Posterior cingulate gyrus (tissue), 11 donors: ENCODE results near the gene PDGFRB.

ENCODE experiments used
- DNase-seq, 10 donors: peaks; one replicate each; pipeline versions ENCODE4 v3.0.0 to v3.0.0-alpha.2; 2020 to 2021; ENCODE audit warnings: mixed read lengths in 3 of 10
- intact Hi-C: fragments of 100-400 bp; cut with DNase I; formaldehyde crosslinking; loops from one replicate; pipeline ENCODE4 v1.15.1; 2023

The PDGFRB gene

GRCh38 chr5:150183436-150183835, 27.8 kb upstream of the PDGFRB start:
- intact Hi-C loops = no loop called here
- DNase-seq = peak in 1 of 10 donors; percentile 71

DNA sequence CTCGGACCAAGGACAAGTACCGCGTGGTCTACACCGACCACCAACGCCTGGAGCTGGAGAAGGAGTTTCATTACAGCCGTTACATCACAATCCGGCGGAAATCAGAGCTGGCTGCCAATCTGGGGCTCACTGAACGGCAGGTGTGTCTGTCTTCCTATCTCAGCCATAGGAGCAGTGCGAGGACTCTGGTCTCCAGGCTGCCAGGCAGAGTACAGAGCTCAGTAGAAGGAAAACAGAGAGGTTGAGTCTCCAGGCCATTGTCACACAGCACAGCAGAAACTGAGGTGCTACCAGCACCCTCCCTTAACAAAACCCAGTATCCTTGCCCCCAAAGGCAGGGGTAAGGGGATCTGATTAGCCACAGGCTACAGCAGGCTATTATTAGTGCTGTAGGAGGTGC, 27.1 kb upstream of the PDGFRB start:
- peak in 1 of 10 donors; percentile 66 for DNase-seq
- intact Hi-C loops = no loop called here

DNA sequence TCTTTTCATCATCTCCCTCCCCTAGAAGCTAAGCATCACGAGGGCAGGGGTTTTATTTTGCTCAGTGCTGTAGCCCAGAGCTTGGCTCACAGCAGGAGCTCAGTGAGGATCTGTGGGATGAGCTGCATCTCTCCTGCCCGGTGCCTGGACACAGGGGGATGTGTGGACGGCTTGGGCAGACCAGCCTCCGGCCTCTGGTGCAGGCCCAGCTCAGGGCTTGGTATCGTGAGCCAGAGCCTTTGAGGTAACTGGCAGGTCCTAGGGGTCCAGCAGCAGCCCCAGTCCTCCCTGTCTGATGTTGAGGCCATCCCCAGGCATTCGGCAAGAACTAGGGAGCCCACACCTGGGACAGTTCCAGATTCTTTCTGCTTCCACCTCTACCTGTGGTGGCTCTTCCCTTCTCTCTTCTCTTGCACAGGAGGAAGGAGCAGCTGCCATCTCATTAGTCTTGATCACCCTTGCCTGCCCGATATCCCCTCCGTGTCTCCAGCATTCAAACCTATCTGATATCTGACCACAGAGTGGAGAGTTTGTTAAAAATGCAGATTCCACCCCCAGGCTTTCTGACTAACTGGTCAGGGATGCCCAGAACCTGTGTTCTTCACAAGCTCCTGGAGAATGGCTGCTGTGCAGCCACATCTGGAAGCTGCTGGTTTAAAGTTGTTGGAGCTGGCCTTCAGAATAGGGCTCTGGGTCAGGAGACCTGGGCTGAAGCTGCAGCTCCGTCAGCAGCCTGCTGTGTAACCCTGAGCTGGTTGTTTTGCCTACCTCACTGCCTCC, 26.3 kb upstream of the PDGFRB start:
- DNase-seq = peak in 1 of 10 donors; percentile 59

DNA sequence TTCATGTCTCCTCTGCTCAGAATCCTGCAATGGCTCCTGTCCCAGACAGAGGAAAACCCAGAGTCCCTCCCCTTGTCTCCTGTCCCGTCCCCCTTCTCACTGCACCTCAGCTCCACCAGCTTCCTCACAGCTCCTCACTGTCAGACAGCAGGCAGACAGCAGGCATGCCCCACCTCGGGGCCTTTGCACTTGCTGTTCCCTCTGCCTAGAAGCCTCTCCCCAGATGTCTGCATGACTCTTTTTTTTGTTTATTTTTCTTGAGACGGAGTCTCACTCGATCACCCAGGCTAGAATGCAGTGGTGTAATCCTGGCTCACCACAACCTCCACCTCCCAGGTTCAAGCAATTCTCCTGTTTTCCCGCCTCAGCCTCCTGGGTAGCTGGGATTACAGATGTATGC, 25.4 kb upstream of the PDGFRB start:
- intact Hi-C loops = no loop called here
- DNase-seq = peak in 1 of 10 donors; percentile 75

More for the DNA sequence above, 26.3 kb upstream of the PDGFRB start:
- intact Hi-C loops = no loop called here

- intact Hi-C loops = no loop called here
- peak; percentile 43 to 95 (median 75) for DNase-seq
These were observed 24.8 kb upstream of the PDGFRB start for GRCh38 chr5:150180241-150181026.

DNA sequence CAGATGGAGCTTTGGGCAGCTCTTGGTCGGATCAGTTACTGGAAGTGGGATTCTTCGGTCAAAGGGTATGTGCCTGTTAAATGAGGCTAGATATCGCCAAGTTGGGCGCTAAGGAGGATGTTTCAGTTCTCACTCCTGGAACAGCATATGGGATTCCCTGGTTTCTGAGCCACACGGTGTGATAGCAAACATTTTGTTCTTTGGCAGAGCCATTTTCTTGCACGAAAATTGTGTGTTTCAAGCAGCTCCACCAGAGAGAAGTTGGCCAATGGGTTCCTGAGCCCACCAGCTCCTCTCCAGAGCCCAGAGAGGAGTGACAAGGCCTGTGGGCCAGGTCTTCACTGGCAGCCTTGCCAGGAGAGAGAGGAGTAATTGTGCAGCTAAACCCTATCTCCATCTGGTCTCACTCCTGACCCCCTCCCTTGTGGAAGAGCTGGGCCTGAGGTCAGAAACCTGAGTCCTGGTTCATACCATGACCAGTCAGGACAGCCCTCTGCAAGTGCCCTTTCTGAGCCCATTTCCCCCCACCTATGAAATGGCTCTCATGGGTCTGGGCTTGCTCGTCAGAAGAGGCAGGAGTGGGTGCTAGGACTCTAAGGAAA, 23.5 kb upstream of the PDGFRB start:
- intact Hi-C loops = no loop called here
- DNase-seq = peak in 1 of 10 donors; percentile 4

GRCh38 chr5:150178262-150178661, 22.6 kb upstream of the PDGFRB start:
- peak in 1 of 10 donors; percentile 53 for DNase-seq
- intact Hi-C loops = no loop called here

DNA sequence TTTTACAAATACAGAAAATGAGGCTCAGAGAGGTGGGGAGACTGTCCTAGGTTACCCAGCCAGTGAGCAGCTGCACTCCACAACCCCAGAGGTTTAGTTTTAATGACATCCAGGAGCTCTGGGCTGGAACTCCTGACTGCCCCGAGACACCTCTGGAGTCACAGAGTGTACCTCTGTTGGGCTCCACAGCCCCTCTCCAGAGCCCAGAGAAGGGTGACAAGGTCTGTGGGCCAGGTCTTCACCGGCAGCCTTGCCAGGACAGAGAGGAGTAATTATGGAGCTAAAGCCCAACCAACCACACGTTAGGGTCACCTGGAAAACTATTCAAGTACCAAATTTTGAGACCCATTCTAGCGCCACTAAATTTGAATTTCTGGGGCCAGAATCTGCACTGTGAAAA, 22.1 kb upstream of the PDGFRB start:
- intact Hi-C loops = no loop called here
- DNase-seq = no peak

- intact Hi-C loops = no loop called here
These were observed 21.3 kb upstream of the PDGFRB start for GRCh38 chr5:150176745-150177477.

GRCh38 chr5:150175536-150175935, 19.9 kb upstream of the PDGFRB start:
- intact Hi-C loops = no loop called here
- no peak for DNase-seq

More at GRCh38 chr5:150176745-150177477, 21.3 kb upstream of the PDGFRB start:
- peak in 1 of 10 donors; percentile 9 for DNase-seq

DNA sequence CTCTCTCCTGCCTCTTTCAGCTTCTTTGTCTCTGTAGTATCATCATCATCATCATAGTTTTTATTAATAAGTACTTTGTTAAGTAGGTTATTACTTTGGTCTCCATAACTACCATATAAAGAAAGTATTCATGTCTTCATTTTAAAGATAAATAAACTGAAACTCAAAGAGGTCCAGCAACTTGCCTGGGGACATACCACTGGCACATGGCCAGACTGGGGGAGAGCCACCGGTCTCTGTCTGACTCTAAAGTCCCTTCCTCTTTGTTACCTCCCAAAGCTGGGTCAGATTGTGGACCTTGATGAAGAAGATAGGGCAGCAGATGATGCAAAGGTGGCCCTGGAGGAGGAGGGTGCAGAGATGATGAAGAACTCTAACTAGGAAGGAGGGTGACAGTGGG, 19.4 kb upstream of the PDGFRB start:
- DNase-seq = no peak
- intact Hi-C loops = no loop called here

DNA sequence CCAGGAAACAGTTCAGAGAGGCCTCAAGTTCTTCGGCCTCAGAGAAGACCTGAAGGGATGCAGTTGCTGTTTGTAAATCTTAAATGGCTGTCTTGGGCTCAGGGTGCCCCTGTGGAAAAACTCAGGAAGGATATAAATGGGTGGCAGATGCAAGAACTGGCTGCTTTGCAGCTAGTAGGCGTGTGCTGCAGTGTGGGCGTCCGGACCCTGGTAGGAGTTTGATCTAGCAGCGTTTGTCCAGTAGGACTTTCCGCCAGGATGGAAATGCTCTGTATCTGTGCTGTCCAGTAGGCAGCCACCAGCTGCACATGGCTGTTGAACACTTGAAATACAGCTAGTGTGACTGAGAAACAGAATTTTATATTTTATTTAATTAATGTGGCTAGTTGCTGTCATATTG, 18.6 kb upstream of the PDGFRB start:
- no peak for DNase-seq
- intact Hi-C loops = no loop called here

GRCh38 chr5:150173161-150173560, 17.5 kb upstream of the PDGFRB start:
- DNase-seq = no peak
- intact Hi-C loops = no loop called here

DNA sequence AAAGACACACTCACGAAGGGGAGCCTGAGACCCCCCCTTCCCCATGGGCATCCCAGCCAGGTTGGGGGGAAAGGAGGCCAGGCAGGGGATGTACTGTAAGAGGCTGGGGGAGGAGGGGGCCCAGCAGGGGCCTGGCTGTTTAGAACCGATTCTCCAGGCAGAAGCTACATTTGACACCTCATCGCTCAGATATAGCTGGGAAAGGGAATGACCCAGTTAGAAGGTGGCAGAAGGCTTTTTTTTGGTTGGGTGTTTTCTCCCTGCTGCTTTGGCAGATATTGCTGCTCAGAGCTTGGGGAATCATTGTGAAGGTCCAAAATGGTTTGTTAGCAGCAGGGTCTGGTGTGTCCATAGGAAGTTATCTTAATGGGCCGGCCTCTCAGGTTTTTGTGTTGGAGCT, 16.9 kb upstream of the PDGFRB start:
- intact Hi-C loops = no loop called here
- DNase-seq = no peak

GRCh38 chr5:150172145-150172544, 16.5 kb upstream of the PDGFRB start:
- intact Hi-C loops = no loop called here
- no peak for DNase-seq

DNA sequence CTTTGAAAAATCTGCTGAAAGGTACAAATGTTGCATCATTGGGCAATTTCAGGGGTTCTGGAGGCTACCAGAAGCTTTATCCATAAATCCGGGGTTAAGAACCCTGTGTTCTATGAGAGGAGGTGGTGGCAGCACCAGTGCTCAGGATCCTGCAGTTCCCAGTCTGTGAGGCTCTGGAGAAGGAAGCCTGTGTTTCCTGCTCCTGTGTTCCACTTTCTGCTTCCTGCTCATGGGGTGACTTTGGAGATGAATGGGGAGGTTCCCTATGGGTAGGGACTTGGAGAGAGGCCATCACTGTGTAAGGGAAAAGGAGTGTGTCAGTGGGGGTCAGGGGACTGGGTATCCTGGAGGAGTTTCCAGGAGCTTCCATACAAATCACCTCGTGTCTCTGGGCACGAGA, 13.2 kb upstream of the PDGFRB start:
- intact Hi-C loops = loop anchor here (10.0 kb wide), 1 partner anchor 266 kb away; no protein-coding TSS in a partner anchor
- DNase-seq = no peak

- intact Hi-C loops = loop anchor here (10.0 kb wide), 1 partner anchor 267 kb away; no protein-coding TSS in a partner anchor
- no peak for DNase-seq
These were observed 12.3 kb upstream of the PDGFRB start for GRCh38 chr5:150167908-150168307.

DNA sequence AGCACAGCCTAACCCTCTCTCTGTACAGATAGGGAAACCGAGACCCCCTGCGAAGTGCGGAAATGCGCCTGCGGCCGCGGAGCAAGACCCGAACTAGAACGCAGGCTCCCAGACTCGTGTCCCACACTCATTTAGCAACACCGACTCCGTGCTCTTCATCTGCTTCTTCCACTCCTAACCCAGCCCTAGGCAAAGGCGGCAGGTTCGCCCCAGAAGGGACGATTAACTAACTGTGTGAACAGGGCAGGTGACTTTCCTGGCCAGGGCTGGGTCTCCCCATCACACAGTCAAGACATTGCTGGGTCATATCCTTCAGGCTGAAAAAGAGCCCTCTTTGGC, 11.8 kb upstream of the PDGFRB start:
- intact Hi-C loops = loop anchor here (10.0 kb wide), 1 partner anchor 267 kb away; no protein-coding TSS in a partner anchor
- no peak for DNase-seq

GRCh38 chr5:150166650-150167511, 11.2 kb upstream of the PDGFRB start, which contains the start of gene CDX1:
TSS of gene CDX1 (plus strand) at chr5:150166778. CDS start at chr5:150166877, 99 bp downstream.
- intact Hi-C loops = loop anchor here (10.0 kb wide), 1 partner anchor 268 kb away; no protein-coding TSS in a partner anchor
- no peak for DNase-seq
